Measurements from ENCODE around the gene SPAG7.
"Not testable (repeated sequence)": the region's sequence is repeated elsewhere in the genome, so short reads cannot be mapped to it uniquely, and the experiment has no call there.

Gene SPAG7

DNA sequence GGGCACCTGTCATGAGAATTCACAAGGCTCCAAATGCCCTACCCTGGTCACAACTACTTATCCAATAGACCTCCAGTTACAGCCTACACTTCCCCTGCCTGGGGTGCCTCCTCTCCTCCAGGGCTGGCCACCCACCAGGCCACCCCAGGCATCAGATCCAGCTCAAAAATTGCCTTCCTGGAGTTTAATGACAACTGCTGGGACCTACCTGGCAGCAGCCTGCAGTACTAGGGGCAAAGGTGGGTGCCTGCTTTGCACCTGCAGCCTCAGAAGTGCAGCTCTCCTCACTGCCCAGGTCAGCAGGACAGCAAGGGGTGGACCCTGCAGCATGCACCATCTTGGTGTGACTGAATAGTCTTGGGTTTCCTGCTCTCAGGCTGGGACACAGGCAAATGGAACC is 32.0 kb downstream of the SPAG7 start:
- no peak for DNase-seq

DNA sequence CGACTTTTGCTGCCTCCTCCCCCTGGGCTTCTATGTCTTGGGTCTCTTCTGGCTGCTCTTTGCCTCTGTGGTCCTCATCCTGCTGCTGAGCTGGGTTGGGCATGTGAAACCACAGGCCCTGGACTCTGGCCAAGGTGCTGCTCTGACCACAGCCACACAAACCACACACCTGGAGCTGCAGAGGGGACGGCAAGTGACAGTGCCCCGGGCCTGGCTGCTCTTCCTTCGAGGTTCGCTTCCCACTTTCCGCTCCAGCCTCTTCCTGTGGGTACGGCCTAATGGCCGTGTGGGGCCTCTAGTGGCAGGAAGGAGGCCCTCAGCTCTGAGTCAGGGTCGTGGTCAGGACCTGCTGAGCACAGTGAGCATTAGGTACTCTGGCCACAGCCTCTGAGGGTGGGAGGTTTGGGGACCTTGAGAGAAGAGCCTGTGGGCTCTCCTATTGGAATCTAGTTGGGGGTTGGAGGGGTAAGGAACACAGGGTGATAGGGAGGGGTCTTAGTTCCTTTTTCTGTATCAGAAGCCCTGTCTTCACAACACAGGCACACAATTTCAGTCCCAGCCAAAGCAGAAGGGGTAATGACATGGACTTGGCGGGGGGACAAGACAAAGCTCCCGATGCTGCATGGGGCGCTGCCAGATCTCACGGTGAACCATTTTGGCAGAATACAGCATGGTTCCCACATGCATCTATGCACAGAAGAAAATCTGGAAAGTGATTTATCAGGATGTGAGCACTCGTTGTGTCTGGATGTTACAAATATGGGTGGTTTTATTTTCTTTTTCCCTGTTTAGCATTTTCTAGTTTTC is 33.2 kb downstream of the SPAG7 start:
- peak; percentile 47 for DNase-seq

DNA sequence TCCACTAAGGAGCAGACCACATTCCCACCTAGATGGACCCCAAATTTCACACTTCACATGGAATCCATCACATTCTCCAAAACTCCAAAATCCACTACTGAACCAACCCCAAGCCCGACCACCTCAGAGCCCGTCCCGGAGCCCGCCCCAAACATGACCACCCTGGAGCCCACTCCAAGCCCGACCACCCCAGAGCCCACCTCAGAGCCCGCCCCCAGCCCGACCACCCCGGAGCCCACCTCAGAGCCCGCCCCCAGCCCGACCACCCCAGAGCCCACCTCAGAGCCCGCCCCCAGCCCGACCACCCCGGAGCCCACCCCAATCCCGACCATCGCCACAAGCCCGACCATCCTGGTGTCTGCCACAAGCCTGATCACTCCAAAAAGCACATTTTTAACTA is 34.0 kb downstream of the SPAG7 start:
- no peak for DNase-seq

DNA sequence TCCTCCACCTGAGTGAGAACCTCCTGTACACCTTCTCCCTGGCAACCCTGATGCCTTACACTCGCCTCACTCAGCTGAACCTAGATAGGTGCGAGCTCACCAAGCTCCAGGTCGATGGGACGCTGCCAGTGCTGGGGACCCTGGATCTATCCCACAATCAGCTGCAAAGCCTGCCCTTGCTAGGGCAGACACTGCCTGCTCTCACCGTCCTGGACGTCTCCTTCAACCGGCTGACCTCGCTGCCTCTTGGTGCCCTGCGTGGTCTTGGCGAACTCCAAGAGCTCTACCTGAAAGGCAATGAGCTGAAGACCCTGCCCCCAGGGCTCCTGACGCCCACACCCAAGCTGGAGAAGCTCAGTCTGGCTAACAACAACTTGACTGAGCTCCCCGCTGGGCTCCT is 34.9 kb downstream of the SPAG7 start:
- no peak for DNase-seq

DNA sequence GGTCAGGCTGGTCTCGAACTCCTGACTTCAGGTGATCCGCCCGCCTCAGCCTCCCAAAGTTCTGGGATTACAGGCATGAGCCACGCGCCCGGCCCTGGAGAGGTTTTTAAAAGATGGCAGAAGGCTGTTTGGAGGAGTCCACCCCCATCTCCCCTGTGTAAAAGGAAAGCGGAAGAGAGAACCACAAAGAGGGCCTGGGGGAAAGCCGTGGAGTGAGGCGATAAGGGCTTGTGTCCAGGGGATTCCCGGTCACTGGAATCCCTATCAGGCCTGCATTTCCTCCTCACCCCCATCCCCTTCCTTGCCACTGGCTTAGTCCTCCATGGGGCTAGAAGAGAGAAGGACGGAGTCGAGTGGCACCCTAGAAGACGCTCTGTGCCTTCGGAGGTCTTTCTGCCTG is 35.7 kb downstream of the SPAG7 start, which contains the start of gene GP1BA:
GP1BA (plus strand) TSS at position 315 of the 400 bp plus-strand sequence. CDS start 328 bp downstream, outside the sequence.
- no peak for DNase-seq

DNA sequence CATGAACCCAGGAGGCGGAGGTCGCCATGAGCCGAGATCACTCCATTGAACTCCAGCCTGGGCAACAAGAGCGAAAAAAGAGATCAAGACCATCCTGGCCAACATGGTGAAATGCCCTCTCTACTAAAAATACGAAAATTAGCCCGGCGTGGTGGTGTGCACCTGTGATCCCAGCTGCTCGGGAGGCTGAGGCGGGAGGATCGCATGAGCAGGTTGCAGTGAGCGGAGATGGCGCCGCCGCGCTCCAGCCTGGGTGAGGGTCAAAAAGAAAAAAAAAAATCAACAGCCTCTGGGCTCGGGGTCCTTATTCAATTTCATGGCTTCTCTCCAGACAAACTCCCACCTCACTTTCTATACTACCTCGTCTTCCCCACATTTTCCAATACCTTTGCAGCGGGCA is 38.7 kb downstream of the SPAG7 start:
- DNase-seq, result no peak

DNA sequence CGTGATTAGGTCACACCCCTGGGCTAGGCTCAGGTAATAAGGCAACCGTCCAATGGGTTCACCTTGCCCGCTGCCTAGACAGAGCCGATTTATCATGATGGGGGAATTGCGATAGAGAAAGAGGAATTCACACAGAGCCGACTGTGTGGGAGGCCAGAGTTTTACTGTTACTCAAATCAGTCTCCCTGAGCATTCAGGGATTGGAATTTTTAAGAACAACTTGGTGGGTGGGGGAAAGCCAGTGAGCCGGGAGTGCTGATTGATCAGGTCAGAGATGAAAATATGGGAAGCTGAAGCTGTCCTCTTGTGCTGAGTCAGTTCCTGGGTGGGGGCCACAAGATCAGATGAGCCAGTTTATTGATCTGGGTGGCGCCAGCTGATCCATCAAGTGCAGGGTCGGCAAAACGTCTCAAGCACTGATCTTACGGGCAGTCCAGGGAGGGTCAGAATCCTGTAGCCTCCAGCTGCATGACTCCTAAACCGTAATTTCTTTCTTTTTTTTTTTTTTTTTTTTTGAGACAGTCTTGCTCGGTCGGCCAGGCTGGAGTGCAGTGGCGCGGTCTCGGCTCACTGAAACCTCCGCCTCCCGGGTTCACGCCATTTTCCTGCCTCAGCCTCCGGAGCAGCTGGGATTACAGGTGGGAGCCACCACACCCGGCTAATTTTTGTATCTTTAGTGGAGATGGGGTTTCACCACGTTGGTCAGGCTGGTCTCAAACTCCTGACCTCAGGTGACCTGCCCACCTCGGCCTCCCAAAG is 40.9 kb downstream of the SPAG7 start:
- not testable (repeated sequence) for DNase-seq

DNA sequence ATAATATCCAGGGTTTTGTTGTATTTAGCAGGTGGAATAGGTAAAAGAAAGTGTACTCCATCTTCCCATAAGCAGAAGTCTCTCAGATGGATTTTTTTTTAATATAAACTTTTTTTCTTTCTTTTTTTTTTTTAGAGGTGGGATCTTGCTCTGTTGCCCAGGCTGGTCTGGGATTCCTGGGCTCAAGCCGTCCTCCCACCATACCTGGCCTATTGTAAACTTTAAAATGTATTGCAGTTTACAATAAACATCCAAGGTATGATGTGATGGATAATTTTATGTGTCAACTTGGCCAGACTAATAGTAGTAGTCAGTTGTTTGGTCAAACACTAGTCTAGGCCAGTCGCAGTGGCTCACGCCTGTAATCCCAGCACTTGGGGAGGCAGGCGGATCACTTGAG is 46.3 kb downstream of the SPAG7 start:
- DNase-seq, result no peak

DNA sequence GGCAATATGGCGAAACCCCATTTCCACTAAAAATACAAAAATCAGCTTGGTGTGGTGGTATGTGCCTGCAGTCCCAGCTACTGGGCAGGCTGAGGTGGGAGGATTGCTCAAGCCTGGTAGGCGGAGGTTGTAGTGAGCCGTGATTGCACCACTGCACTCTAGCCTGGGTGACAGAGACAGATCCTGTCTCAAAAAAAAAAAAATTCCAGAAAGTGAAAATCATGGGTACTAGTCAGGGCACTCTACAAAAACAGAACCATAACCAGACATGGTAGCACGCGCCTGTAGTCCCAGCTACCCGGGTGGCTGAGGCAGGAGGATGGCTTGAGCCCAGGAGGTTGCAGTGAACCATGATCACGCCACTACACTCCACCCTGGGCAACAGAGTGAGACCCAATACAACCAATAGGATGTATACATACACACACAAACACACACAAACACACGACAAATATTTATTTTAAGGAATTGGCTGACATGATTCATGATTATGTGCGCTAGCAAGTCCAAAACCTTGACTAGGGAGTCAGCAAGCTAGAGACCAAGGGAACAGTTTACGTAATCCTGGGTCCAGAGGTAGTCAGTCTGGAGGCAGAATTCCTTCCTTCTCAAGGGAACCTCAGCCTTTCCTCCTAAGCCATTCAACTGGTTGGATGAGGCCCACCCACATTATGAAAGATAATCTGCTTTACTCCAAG is 47.1 kb downstream of the SPAG7 start:
- no peak for DNase-seq

DNA sequence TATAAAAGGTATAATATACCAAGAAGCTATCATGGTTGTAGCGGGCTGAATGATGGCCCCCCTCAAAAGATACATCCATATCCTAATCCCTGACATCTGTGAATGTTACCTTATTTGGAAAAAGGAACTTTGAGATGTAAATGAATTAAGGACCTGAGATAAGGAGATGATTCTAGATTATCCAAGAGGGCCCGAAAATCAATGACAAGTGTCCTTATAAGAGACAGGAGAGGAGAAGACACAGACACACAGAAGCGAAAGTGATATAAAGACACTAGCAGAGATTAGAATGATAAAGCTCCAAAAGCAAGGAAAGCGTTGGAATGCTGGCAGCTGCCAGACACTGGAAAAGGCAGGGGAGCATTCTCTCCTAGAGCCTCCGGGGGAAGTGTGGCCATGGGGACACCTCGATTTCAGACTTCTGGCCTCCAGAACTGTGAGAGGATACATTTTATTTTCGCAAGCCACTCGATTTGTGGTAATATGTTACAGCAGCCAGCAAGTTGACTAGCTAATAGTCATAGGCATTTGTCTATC is 48.0 kb downstream of the SPAG7 start:
- DNase-seq, result no peak

DNA sequence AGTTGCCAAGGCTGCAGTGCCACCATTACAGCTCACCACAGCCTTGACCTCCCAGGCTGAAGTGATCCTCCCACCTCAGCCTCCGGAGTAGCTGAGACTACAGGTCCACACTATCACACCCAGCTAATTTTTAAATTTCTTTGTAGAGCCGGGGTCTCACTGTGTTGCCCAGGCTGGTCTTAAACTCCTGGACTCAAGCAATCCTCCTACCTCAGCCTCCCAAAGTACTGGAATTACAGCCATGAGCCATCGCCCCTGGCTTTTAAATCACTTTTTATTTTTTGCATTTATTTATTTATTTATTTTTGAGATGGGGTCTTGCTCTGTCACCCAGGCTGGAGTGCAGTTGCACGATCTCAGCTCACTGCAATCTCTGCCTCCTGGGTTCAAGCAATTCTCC is 53.1 kb downstream of the SPAG7 start:
- not testable (repeated sequence) for DNase-seq

DNA sequence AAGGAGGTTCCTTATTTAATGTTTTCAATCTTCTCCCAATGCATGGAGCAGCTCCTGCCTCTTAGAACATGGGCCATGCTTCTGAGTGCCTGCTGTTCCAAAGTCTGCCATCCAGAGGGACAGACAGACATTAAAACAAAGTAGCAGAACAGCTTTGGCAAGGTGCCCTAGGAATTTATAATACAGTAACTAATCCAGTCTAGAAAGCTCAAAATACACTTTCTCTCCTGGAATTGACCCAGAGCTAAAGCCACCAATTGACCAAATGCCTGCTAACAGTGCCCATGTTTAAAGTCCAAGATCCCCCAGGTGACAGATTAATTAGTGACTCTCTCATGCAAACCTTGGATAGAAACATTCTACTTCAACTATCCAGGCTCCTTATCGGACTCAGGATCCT is 53.6 kb downstream of the SPAG7 start:
- no peak for DNase-seq
